ENCODE results near the gene SYT11. TPM values are rescaled to one million over a fixed set of nuclear protein-coding genes. Genes with fewer than 3 reads are reported as not detected.
"Not testable (repeated sequence)": the region's sequence is repeated elsewhere in the genome, so short reads cannot be mapped to it uniquely, and the experiment has no call there.

SYT11 gene
- total and polyA plus RNA-seq, 9 of the 15 experiments (the other 6 are each of a cell fraction or from before 2014, with no cell fraction given) = 0.05 to 0.18 (median 0.11) TPM

DNA sequence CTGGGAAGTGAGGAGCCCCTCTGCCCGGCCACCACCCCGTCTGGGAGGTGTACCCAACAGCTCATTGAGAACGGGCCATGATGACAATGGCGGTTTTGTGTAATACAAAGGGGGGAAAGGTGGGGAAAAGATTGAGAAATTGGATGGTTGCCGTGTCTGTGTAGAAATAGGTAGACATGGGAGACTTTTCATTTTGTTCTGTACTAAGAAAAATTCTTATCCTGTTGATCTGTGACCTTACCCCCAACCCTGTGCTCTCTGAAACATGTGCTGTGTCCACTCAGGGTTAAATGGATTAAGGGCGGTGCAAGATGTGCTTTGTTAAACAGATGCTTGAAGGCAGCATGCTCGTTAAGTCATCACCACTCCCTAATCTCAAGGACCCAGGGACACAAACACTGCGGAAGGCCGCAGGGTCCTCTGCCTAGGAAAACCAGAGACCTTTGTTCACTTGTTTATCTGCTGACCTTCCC, 24.4 kb upstream of the SYT11 start (continued):
- peak; percentile 73; the same call in 1 of the 2 replicates for TF ChIP-seq GATAD2A (IDR thresholded peaks at IDR 0.05)
- 0 out of 2 replicates have a peak, but pooled peaks have one; percentile 53 for TF ChIP-seq LEF1 (IDR thresholded peaks at IDR 0.05)
- peak; percentile 71 for TF ChIP-seq CTBP1 (IDR thresholded peaks at IDR 0.05; ENCODE audit: borderline replicate concordance)
- peak in 1 of 2 experiments; percentile 73; a peak in 1 of 4 replicates for TF ChIP-seq HDAC1 (IDR thresholded peaks at IDR 0.05)
- TF ChIP-seq DPF2 (IDR thresholded peaks at IDR 0.05) = peak; percentile 71; the same call in 1 of the 2 replicates
- TF ChIP-seq SMARCA4 (IDR thresholded peaks at IDR 0.05) = 0 out of 2 replicates have a peak, but pooled peaks have one; percentile 47
- TF ChIP-seq L3MBTL2 (IDR thresholded peaks at IDR 0.05) = peak; percentile 26; the same call in 1 of the 2 replicates
- TF ChIP-seq, protein P1, sequence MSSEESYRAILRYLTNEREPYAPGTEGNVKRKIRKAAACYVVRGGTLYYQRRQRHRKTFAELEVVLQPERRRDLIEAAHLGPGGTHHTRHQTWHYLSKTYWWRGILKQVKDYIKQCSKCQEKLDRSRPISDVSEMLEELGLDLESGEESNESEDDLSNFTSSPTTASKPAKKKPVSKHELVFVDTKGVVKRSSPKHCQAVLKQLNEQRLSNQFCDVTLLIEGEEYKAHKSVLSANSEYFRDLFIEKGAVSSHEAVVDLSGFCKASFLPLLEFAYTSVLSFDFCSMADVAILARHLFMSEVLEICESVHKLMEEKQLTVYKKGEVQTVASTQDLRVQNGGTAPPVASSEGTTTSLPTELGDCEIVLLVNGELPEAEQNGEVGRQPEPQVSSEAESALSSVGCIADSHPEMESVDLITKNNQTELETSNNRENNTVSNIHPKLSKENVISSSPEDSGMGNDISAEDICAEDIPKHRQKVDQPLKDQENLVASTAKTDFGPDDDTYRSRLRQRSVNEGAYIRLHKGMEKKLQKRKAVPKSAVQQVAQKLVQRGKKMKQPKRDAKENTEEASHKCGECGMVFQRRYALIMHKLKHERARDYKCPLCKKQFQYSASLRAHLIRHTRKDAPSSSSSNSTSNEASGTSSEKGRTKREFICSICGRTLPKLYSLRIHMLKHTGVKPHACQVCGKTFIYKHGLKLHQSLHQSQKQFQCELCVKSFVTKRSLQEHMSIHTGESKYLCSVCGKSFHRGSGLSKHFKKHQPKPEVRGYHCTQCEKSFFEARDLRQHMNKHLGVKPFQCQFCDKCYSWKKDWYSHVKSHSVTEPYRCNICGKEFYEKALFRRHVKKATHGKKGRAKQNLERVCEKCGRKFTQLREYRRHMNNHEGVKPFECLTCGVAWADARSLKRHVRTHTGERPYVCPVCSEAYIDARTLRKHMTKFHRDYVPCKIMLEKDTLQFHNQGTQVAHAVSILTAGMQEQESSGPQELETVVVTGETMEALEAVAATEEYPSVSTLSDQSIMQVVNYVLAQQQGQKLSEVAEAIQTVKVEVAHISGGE (CRISPR knock-in tag; IDR thresholded peaks at IDR 0.05) = peak in 1 of 3 experiments; percentile 67; a peak in 1 of 6 replicates
- TF ChIP-seq ZNF316 (IDR thresholded peaks at IDR 0.05) = peak; percentile 14; the same call in 1 of the 2 replicates
- peak; percentile 56; the same call in 1 of the 2 replicates for TF ChIP-seq MTA2 (IDR thresholded peaks at IDR 0.05; ENCODE audit: low read depth)
- not testable (repeated sequence) for TF ChIP-seq MYC (IDR thresholded peaks at IDR 0.05; ENCODE audit: low read depth, low read length)
- TF ChIP-seq MYC (CRISPR knock-in tag; IDR thresholded peaks at IDR 0.05; ENCODE audit: borderline replicate concordance, low read depth) = peak; percentile 78; the same call in 1 of the 2 replicates
- peak; percentile 89 for TF ChIP-seq SOX6 (IDR thresholded peaks at IDR 0.05)
- 0 out of 2 replicates have a peak, but pooled peaks have one; percentile 26 for TF ChIP-seq POLR2H (tag; IDR thresholded peaks at IDR 0.05; ENCODE audit: low read depth)
- 0 out of 2 replicates have a peak, but pooled peaks have one; percentile 38 for TF ChIP-seq OTX1 (CRISPR knock-in tag; IDR thresholded peaks at IDR 0.05)
